ENCODE results near the gene DUOX2.

DUOX2 gene

DNA sequence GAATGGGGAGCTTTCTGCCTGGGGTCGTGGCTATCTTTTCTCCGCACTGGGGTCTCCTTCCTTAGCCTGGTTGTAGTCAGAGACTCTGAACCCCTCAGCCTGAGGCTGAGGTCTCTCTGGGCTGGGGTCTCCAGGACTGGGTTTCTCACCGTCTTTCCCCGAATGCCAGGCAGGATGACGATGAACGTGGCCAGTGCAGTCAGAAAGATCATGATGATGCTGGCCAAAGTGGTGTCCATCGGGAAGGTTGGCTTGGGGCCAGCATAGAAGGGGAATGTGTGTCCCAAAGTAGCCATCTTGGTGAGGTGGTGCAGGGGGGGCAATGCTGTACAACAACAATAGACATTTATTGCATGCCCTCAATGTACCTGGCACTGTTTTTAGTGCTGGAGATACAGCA is 8.7 kb upstream of the DUOX2 start:
- TF ChIP-seq, protein P1, sequence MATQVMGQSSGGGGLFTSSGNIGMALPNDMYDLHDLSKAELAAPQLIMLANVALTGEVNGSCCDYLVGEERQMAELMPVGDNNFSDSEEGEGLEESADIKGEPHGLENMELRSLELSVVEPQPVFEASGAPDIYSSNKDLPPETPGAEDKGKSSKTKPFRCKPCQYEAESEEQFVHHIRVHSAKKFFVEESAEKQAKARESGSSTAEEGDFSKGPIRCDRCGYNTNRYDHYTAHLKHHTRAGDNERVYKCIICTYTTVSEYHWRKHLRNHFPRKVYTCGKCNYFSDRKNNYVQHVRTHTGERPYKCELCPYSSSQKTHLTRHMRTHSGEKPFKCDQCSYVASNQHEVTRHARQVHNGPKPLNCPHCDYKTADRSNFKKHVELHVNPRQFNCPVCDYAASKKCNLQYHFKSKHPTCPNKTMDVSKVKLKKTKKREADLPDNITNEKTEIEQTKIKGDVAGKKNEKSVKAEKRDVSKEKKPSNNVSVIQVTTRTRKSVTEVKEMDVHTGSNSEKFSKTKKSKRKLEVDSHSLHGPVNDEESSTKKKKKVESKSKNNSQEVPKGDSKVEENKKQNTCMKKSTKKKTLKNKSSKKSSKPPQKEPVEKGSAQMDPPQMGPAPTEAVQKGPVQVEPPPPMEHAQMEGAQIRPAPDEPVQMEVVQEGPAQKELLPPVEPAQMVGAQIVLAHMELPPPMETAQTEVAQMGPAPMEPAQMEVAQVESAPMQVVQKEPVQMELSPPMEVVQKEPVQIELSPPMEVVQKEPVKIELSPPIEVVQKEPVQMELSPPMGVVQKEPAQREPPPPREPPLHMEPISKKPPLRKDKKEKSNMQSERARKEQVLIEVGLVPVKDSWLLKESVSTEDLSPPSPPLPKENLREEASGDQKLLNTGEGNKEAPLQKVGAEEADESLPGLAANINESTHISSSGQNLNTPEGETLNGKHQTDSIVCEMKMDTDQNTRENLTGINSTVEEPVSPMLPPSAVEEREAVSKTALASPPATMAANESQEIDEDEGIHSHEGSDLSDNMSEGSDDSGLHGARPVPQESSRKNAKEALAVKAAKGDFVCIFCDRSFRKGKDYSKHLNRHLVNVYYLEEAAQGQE (IDR thresholded peaks at IDR 0.05; ENCODE audit: low read depth) = no peak
- TF ChIP-seq FOXM1 (IDR thresholded peaks at IDR 0.05; ENCODE audit: borderline replicate concordance, low read depth) (no peak), TEAD4 (IDR thresholded peaks at IDR 0.05) (no peak), CEBPB (IDR thresholded peaks at IDR 0.05) (no peak), EGR1 (IDR thresholded peaks at IDR 0.05) (no peak), YY1 (IDR thresholded peaks at IDR 0.05; ENCODE audit: low read depth) (no peak)
- TF ChIP-seq, protein P2, sequence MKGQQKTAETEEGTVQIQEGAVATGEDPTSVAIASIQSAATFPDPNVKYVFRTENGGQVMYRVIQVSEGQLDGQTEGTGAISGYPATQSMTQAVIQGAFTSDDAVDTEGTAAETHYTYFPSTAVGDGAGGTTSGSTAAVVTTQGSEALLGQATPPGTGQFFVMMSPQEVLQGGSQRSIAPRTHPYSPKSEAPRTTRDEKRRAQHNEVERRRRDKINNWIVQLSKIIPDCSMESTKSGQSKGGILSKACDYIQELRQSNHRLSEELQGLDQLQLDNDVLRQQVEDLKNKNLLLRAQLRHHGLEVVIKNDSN (IDR thresholded peaks at IDR 0.05) = no peak

DNA sequence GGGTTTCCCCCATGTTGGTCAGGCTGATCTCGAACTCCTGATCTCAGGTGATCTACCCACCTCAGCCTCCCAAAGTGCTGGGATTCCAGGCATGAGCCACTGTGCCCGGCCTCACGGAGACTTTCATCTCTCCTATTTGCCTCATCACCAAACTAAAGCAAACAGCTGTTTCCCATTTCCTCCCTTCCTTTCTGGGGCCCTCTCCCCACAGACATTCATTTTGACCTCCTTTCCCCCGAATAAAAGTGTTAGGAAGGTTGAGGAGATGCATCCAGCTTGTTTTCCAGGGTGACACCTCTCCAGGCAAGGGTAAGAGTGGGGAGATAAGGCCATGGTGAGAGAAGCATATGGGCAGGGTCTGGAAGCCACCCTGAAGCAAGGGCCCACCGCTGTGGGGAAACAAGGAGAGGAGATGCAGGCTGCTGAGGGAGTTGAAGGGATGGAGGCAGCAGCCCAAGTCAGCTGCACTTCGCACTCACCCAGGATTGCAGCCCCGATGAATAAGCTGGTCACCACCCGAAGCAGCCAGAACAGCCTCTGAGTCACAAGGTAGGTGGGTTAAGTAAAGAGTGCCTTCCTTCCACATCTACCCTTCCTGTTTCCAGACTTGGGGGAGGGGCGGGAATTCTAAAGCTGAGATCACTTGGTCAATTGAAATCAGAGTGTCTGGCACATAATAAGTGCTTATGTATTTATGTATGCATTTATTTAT is 7.9 kb upstream of the DUOX2 start:
- TF ChIP-seq RAD21 (IDR thresholded peaks at IDR 0.05; ENCODE audit: low read depth) (no peak), ZBTB7A (IDR thresholded peaks at IDR 0.05; ENCODE audit: low read depth) (no peak), TAF1 (IDR thresholded peaks at IDR 0.05; ENCODE audit: low read depth) (no peak)

DNA sequence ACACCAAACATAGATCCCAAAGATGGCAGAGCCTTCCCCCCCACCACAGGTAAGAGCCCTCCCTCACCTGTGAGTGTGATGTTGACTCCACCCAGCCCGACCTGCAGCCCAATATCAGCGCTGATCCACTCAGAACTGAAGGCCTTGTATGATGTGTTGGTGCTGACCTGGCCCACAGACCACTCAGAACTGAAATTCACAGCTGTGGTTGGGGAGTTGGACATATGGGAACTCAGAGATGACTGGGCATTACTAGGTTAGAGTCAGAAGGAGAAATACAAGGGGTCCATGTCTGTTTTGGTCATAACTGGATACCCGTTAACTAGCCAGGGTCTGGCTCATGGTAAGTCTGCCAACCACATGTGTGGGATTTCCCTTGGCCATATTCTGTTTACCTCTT is 7.0 kb upstream of the DUOX2 start:
- TF ChIP-seq TAF1 (IDR thresholded peaks at IDR 0.05; ENCODE audit: low read depth) = no peak

DNA sequence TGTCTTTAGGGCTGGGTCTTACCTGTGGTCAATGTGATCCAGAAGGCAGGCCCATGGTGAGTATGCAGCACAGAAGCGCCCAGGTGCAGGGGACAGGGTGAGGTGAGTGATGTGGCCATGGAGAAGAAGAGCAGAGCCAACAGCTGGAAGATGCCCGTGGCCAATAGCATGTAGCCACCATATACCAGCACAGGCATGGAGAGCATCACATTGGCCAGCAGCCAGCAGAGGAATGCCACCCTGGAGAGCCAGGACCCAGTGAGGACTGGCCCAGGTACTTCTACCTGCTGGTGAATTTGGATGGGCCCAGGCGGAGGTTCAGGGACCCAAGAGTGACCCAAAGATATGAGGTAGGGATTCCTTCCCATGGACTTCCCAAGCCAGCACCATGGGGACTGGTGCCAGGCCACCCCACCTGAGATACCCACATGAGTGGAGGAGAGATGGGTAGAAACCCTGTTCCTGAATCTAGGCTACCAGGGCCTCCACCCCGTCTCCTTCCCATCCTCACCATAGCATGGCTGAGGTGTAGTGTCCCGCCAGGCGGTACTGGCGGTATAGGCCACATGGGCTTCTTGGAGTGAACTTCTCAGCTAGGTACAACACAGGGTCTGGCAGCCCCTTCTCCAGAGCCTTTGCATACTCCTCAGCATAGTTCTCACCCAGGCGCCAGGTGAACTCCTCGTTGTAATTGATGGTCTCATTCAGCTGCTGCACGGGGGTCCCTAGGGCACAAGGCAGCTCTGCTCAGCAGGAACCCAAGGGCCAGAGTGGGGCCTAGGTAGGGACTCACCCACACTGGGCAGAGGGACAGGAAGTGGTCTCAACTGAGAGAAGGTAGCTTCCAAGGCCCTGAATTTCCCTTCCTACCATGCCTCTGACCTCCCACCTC is 6.4 kb upstream of the DUOX2 start:
- no peak for TF ChIP-seq FOXM1 (IDR thresholded peaks at IDR 0.05; ENCODE audit: borderline replicate concordance, low read depth)
- TF ChIP-seq TCF12 (IDR thresholded peaks at IDR 0.05; ENCODE audit: low read depth) = no peak
- TF ChIP-seq CREB1 (IDR thresholded peaks at IDR 0.05; ENCODE audit: low read depth) = no peak
- no peak for TF ChIP-seq RAD21 (IDR thresholded peaks at IDR 0.05; ENCODE audit: low read depth)
- no peak for TF ChIP-seq NFIC (IDR thresholded peaks at IDR 0.05)
- TF ChIP-seq TEAD4 (IDR thresholded peaks at IDR 0.05) = no peak
- no peak for TF ChIP-seq EGR1 (IDR thresholded peaks at IDR 0.05)
- TF ChIP-seq, protein P1 (IDR thresholded peaks at IDR 0.05; ENCODE audit: low read depth) = no peak

DNA sequence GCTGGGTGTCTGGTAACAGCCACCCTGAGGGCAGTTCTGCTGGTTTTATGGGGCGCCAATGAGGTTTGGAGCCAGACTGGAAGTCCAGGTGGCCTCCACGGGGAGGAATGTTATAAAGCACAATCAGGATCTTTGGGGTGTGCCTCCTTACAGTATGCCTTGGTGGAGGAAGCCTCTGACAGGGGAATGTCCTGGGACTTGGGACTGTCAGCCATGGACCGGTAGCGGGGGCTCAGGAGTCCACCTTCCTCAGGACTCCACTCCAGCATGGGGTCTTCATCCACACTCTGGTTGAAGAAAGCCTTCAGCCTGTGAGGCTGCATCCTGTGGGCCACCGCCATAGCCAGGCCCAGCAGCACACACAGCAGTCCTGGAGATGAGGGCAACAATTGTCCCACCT is 5.0 kb upstream of the DUOX2 start:
- TF ChIP-seq CREB1 (IDR thresholded peaks at IDR 0.05; ENCODE audit: low read depth) = no peak
- TF ChIP-seq EGR1 (IDR thresholded peaks at IDR 0.05) = no peak
- TF ChIP-seq, protein P3, sequence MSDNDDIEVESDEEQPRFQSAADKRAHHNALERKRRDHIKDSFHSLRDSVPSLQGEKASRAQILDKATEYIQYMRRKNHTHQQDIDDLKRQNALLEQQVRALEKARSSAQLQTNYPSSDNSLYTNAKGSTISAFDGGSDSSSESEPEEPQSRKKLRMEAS (IDR thresholded peaks at IDR 0.05) = no peak
- TF ChIP-seq FOXM1 (IDR thresholded peaks at IDR 0.05; ENCODE audit: borderline replicate concordance, low read depth) = no peak
- no peak for TF ChIP-seq TCF12 (IDR thresholded peaks at IDR 0.05; ENCODE audit: low read depth)
- TF ChIP-seq TEAD4 (IDR thresholded peaks at IDR 0.05) = no peak
- no peak for TF ChIP-seq YY1 (IDR thresholded peaks at IDR 0.05; ENCODE audit: low read depth)
- TF ChIP-seq NFIC (IDR thresholded peaks at IDR 0.05) = no peak
- no peak for TF ChIP-seq ZBTB7A (IDR thresholded peaks at IDR 0.05; ENCODE audit: low read depth)
- TF ChIP-seq, protein P2 (IDR thresholded peaks at IDR 0.05) = no peak
- no peak for TF ChIP-seq CEBPB (IDR thresholded peaks at IDR 0.05)
- TF ChIP-seq, protein P1 (IDR thresholded peaks at IDR 0.05; ENCODE audit: low read depth) = no peak
- no peak for TF ChIP-seq RAD21 (IDR thresholded peaks at IDR 0.05; ENCODE audit: low read depth)
- TF ChIP-seq TAF1 (IDR thresholded peaks at IDR 0.05; ENCODE audit: low read depth) = no peak
- TF ChIP-seq EP300 (IDR thresholded peaks at IDR 0.05; ENCODE audit: borderline replicate concordance) = no peak
